ENCODE results near the gene MGP.
A peak's percentile ranks its signal among the peaks of the same experiment; 100 is the strongest.

Gene MGP

DNA sequence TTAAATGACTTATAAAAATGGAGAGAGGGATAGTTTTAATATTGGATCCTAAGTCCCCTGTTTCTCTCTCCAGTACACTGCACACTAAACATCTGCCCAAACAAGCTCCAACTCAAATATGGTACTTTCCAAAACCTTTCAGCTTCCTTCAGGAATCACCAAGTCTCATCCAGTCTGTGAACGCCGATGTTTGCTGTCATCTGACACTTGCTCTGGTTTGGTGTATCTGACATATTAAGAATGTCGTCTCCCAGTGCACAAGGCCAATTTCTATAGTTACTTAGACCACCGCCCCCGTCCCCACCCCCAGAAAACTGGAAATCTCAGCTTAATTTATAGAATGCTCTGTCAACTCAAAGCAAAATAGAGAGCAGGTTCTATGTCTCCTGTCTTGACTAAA lies 5.0 kb upstream of the MGP start:
- no peaks in the 10 kb centered on the region for H3K36me3 ChIP-seq (ENCODE audit: control insufficient read depth in 2 of 2, insufficient read depth in 1 of 2, low read length in 2 of 2)
- no peaks in the 10 kb centered on the region for H3K9me3 ChIP-seq (ENCODE audit: control insufficient read depth, insufficient read depth, low read depth, low read length)
- ChIA-PET POLR2A (no interaction called here), CTCF (interaction anchor here (0.8 kb wide), 2 partner anchors 17 to 116 kb away, joined by 3 to 4 read pairs; no protein-coding TSS in a partner anchor)
- TF ChIP-seq HOXD13 (CRISPR knock-in tag; IDR thresholded peaks at IDR 0.05; ENCODE audit: borderline replicate concordance) (no peak), ZNF132 (tag by site-specific recombination; IDR thresholded peaks at IDR 0.05; ENCODE audit: borderline replicate concordance) (no peak), ZNF510 (tag by site-specific recombination; IDR thresholded peaks at IDR 0.05; ENCODE audit: insufficient replicate concordance) (no peak), ZNF324 (tag by site-specific recombination; IDR thresholded peaks at IDR 0.05) (no peak), ZNF768 (tag by site-specific recombination; IDR thresholded peaks at IDR 0.05) (no peak), ZBTB20 (tag by site-specific recombination; IDR thresholded peaks at IDR 0.05) (no peak), ELK4 (IDR thresholded peaks at IDR 0.05; ENCODE audit: borderline replicate concordance, low read depth, low read length) (no peak), BCL11B (tag by site-specific recombination; IDR thresholded peaks at IDR 0.05; ENCODE audit: low read depth) (no peak), ZNF777 (tag by site-specific recombination; IDR thresholded peaks at IDR 0.05; ENCODE audit: borderline replicate concordance) (no peak), ZNF596 (tag by site-specific recombination; IDR thresholded peaks at IDR 0.05) (no peak)
- TF ChIP-seq, protein P1, sequence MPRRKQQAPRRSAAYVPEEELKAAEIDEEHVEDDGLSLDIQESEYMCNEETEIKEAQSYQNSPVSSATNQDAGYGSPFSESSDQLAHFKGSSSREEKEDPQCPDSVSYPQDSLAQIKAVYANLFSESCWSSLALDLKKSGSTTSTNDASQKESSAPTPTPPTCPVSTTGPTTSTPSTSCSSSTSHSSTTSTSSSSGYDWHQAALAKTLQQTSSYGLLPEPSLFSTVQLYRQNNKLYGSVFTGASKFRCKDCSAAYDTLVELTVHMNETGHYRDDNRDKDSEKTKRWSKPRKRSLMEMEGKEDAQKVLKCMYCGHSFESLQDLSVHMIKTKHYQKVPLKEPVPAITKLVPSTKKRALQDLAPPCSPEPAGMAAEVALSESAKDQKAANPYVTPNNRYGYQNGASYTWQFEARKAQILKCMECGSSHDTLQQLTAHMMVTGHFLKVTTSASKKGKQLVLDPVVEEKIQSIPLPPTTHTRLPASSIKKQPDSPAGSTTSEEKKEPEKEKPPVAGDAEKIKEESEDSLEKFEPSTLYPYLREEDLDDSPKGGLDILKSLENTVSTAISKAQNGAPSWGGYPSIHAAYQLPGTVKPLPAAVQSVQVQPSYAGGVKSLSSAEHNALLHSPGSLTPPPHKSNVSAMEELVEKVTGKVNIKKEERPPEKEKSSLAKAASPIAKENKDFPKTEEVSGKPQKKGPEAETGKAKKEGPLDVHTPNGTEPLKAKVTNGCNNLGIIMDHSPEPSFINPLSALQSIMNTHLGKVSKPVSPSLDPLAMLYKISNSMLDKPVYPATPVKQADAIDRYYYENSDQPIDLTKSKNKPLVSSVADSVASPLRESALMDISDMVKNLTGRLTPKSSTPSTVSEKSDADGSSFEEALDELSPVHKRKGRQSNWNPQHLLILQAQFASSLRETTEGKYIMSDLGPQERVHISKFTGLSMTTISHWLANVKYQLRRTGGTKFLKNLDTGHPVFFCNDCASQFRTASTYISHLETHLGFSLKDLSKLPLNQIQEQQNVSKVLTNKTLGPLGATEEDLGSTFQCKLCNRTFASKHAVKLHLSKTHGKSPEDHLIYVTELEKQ (tag by site-specific recombination; IDR thresholded peaks at IDR 0.05; ENCODE audit: borderline replicate concordance) = no peak
- no peak overlapping the region for H3K27ac ChIP-seq (ENCODE audit: extremely low read depth, low read depth, low read length)
- H3K4me1 ChIP-seq (ENCODE audit: control insufficient read depth, insufficient read depth, low read length) = no peaks in the 10 kb centered on the region
- no peak overlapping the region for H3K4me3 ChIP-seq (ENCODE audit: low read depth, low read length)

DNA sequence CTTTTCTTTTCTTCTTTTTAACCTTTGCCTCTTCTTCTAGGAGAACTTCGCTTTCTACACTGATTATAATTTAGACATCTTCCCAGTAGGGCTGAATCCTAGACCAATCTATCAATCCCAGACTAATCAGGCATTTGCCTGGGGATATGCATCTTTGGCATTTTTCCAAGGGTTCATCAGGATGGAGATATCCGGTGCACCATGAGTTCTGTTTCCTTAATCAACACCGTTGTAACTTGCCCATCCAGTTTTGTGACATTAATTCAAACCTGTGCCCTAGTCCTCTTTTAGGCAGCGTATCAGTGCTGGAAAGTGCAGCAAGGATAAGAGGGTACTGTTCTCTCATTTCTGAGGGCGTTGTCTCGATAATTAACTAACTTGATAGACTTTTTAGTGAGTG lies 617 bp upstream of the MGP start:
- ChIA-PET POLR2A (no interaction called here), CTCF (interaction anchor here (0.6 to 1.2 kb wide), 2 partner anchors 86 to 648 kb away, joined by 3 read pairs; partner anchors contain the start of gene PDE6H)
- H3K27ac ChIP-seq (ENCODE audit: extremely low read depth, low read depth, low read length) = no peak overlapping the region
- TF ChIP-seq SP3 (tag by site-specific recombination; IDR thresholded peaks at IDR 0.05) (no peak), ZBTB48 (tag by site-specific recombination; IDR thresholded peaks at IDR 0.05) (peak; percentile 22; the same call in 1 of the 2 replicates)
- no peaks in the 10 kb centered on the region for H3K36me3 ChIP-seq (ENCODE audit: control insufficient read depth in 2 of 2, insufficient read depth in 1 of 2, low read length in 2 of 2)
- H3K4me1 ChIP-seq (ENCODE audit: control insufficient read depth, insufficient read depth, low read length) = peaks cover 10% of the 10 kb centered on the region
- no peaks in the 10 kb centered on the region for H3K9me3 ChIP-seq (ENCODE audit: control insufficient read depth, insufficient read depth, low read depth, low read length)
- H3K4me3 ChIP-seq (ENCODE audit: low read depth, low read length) = no peak overlapping the region

DNA sequence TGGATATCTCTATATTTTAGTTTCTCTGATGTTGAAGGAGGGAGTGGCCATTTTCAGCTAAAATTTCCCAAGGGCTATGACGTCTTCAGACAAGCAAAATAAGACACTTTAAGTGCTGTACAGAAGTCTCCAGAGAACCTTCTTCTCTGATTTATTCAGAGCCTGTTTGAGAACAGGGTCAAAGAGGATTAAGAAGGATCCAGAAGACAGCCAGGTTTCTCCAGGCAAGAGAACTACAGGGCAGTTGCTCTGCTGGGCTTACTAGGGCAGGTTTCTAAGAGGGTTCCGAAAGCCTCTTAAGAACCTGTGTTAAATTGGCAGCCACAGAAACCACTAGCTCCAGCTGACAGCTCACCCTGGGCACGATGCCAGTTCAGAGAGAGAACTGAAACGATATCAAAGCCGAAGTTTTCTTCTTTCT lies 1.2 kb downstream of the MGP start:
- Histone ChIP-seq H3K27ac (ENCODE audit: extremely low read depth, low read depth, low read length) (no peak overlapping the region), H3K4me3 (ENCODE audit: low read depth, low read length) (no peak overlapping the region; the same call in 1 of the 2 replicates), H3K36me3 (ENCODE audit: control insufficient read depth in 2 of 2, insufficient read depth in 1 of 2, low read length in 2 of 2) (no peaks in the 10 kb centered on the region), H3K4me1 (ENCODE audit: control insufficient read depth, insufficient read depth, low read length) (peaks cover 10% of the 10 kb centered on the region), H3K9me3 (ENCODE audit: control insufficient read depth, insufficient read depth, low read depth, low read length) (no peaks in the 10 kb centered on the region)
- ChIA-PET POLR2A (no interaction called here), CTCF (no interaction called here)
- TF ChIP-seq ZNF202 (tag by site-specific recombination; IDR thresholded peaks at IDR 0.05; ENCODE audit: borderline replicate concordance) (no peak), ZNF549 (tag by site-specific recombination; IDR thresholded peaks at IDR 0.05) (no peak), ZNF473 (tag by site-specific recombination; IDR thresholded peaks at IDR 0.05) (no peak), ZNF701 (tag by site-specific recombination; IDR thresholded peaks at IDR 0.05) (no peak), ZNF302 (tag by site-specific recombination; IDR thresholded peaks at IDR 0.05; ENCODE audit: low read depth) (no peak), ZNF560 (tag by site-specific recombination; IDR thresholded peaks at IDR 0.05; ENCODE audit: borderline replicate concordance) (no peak), ZNF174 (tag by site-specific recombination; IDR thresholded peaks at IDR 0.05) (no peak), ZBTB21 (tag by site-specific recombination; IDR thresholded peaks at IDR 0.05) (0 out of 2 replicates have a peak, but pooled peaks have one; percentile 22), ZNF488 (tag by site-specific recombination; IDR thresholded peaks at IDR 0.05) (no peak)
- TF ChIP-seq, protein P2, sequence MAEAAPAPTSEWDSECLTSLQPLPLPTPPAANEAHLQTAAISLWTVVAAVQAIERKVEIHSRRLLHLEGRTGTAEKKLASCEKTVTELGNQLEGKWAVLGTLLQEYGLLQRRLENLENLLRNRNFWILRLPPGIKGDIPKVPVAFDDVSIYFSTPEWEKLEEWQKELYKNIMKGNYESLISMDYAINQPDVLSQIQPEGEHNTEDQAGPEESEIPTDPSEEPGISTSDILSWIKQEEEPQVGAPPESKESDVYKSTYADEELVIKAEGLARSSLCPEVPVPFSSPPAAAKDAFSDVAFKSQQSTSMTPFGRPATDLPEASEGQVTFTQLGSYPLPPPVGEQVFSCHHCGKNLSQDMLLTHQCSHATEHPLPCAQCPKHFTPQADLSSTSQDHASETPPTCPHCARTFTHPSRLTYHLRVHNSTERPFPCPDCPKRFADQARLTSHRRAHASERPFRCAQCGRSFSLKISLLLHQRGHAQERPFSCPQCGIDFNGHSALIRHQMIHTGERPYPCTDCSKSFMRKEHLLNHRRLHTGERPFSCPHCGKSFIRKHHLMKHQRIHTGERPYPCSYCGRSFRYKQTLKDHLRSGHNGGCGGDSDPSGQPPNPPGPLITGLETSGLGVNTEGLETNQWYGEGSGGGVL (tag by site-specific recombination; IDR thresholded peaks at IDR 0.05) = 0 out of 2 replicates have a peak, but pooled peaks have one; percentile 9
- TF ChIP-seq, protein P3, sequence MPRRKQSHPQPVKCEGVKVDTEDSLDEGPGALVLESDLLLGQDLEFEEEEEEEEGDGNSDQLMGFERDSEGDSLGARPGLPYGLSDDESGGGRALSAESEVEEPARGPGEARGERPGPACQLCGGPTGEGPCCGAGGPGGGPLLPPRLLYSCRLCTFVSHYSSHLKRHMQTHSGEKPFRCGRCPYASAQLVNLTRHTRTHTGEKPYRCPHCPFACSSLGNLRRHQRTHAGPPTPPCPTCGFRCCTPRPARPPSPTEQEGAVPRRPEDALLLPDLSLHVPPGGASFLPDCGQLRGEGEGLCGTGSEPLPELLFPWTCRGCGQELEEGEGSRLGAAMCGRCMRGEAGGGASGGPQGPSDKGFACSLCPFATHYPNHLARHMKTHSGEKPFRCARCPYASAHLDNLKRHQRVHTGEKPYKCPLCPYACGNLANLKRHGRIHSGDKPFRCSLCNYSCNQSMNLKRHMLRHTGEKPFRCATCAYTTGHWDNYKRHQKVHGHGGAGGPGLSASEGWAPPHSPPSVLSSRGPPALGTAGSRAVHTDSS (tag by site-specific recombination; IDR thresholded peaks at IDR 0.05) = no peak
